ENCODE results near the gene SELENOI.

GRCh38 chr2:26352892-26353291 is 6.9 kb downstream of the SELENOI start:
- TF ChIP-seq EZH2phosphoT487 (IDR thresholded peaks at IDR 0.05; ENCODE audit: borderline replicate concordance, low read length) = no peak
- no peak for TF ChIP-seq CTCF (IDR thresholded peaks at IDR 0.05; ENCODE audit: low read depth, low read length, poor library complexity, severe bottlenecking)

All from DOHH2 (cell line).